ENCODE data around the gene ADARB1.

DNA sequence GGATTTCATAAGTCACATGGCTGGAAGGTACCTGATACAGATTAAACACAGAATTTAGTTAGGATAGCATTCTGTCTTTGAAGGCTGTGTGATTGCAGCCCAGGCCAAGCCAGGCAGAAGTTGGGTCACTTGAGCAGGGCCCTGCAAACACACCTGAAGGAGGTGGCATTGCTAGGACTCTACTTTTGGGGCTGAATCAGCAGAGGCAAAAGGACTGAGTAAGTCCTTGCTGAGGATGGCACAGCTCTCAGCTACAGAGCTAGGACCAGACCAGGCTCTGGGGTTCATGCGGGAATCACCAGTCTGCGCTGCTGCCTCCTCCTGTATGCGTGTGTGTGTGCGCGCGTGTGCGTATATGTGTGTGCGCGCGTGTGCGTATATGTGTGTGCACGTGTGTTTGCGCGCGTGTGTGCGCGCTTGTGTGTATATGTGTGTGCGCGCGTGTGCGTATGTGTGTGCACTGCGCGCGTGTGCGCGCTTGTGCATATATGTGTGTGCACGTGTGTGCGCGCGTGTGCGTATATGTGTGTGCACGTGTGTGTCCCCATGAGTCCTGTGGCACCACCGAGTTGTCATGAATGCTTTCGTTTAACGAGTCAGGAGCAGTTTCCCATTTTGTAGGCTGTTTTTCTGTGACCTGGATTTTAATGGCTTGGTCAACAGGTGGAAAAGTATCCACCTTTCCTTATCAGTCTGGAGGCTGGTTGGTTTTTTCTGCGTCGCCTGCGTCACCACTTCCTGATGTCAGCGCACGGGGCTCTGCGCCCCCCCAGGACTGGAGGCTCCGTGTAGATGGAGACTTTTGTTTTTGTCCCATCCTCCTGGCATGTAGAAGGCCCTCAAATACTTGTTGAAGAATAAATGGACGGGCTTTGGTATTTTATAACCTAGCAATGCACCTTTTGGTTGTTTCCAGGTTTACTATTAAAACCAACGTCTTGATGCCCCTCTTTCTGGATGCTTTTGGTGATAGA is 34.7 kb downstream of the ADARB1 start:
- TF ChIP-seq, protein P1, sequence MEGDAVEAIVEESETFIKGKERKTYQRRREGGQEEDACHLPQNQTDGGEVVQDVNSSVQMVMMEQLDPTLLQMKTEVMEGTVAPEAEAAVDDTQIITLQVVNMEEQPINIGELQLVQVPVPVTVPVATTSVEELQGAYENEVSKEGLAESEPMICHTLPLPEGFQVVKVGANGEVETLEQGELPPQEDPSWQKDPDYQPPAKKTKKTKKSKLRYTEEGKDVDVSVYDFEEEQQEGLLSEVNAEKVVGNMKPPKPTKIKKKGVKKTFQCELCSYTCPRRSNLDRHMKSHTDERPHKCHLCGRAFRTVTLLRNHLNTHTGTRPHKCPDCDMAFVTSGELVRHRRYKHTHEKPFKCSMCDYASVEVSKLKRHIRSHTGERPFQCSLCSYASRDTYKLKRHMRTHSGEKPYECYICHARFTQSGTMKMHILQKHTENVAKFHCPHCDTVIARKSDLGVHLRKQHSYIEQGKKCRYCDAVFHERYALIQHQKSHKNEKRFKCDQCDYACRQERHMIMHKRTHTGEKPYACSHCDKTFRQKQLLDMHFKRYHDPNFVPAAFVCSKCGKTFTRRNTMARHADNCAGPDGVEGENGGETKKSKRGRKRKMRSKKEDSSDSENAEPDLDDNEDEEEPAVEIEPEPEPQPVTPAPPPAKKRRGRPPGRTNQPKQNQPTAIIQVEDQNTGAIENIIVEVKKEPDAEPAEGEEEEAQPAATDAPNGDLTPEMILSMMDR (IDR thresholded peaks at IDR 0.05; ENCODE audit: insufficient read depth, low read depth, low read length), result no peak
- TF ChIP-seq EZH2 (IDR thresholded peaks at IDR 0.05; ENCODE audit: insufficient read depth, low read length), result no peak

All from astrocyte (in vitro differentiated cells and primary cell).